GM19468 (cell line): ENCODE data around the gene CCNL1.

Experiments
- ATAC-seq: cut with Tn5 transposase; IDR thresholded peaks from one replicate; pipeline ENCODE4 v1.9.1; 2021; ENCODE audit warnings: mild to moderate bottlenecking, moderate library complexity, moderate number of reproducible peaks; ENCODE audit not compliant: unreplicated experiment; ENCODE audit errors: extremely low read depth

CCNL1 gene

GRCh38 chr3:157148196-157148889, 11.6 kb downstream of the CCNL1 start:
- ATAC-seq, result no peak

- ATAC-seq, result no peak
Observed at GRCh38 chr3:157147099-157147803, 12.7 kb downstream of the CCNL1 start.

GRCh38 chr3:157145606-157146322, 14.2 kb downstream of the CCNL1 start:
- ATAC-seq, result no peak

GRCh38 chr3:157142315-157142714, 17.6 kb downstream of the CCNL1 start:
- ATAC-seq, result no peak

- ATAC-seq, result no peak
Observed at GRCh38 chr3:157139938-157140534, 19.9 kb downstream of the CCNL1 start.

GRCh38 chr3:157136647-157137387, 23.1 kb downstream of the CCNL1 start:
- no peak for ATAC-seq

GRCh38 chr3:157135671-157136396, 24.1 kb downstream of the CCNL1 start:
- ATAC-seq, result no peak

- ATAC-seq, result no peak
Observed at GRCh38 chr3:157134620-157135191, 25.2 kb downstream of the CCNL1 start.

- ATAC-seq, result no peak
Observed at GRCh38 chr3:157133434-157134320, 26.3 kb downstream of the CCNL1 start.

GRCh38 chr3:157132936-157133335, 27.0 kb downstream of the CCNL1 start:
- ATAC-seq, result no peak

GRCh38 chr3:157132341-157132740, 27.6 kb downstream of the CCNL1 start:
- ATAC-seq, result no peak

- no peak for ATAC-seq
Observed at GRCh38 chr3:157131861-157132260, 28.1 kb downstream of the CCNL1 start.

GRCh38 chr3:157130467-157131251, 29.3 kb downstream of the CCNL1 start:
- no peak for ATAC-seq

- ATAC-seq, result no peak
Observed at GRCh38 chr3:157129803-157130466, 30.0 kb downstream of the CCNL1 start.

- no peak for ATAC-seq
Observed at GRCh38 chr3:157128771-157129681, 30.9 kb downstream of the CCNL1 start.
